Measurements from ENCODE around the gene OCIAD1.
"Not testable (repeated sequence)": the region's sequence is repeated elsewhere in the genome, so short reads cannot be mapped to it uniquely, and the experiment has no call there.

The OCIAD1 gene

GRCh38 chr4:48863728-48864127, 32.8 kb downstream of the OCIAD1 start:
- DNase-seq (ENCODE audit: insufficient read length, low spot score) (no peak), FAIRE-seq (no peak)
- TF ChIP-seq, protein P1, sequence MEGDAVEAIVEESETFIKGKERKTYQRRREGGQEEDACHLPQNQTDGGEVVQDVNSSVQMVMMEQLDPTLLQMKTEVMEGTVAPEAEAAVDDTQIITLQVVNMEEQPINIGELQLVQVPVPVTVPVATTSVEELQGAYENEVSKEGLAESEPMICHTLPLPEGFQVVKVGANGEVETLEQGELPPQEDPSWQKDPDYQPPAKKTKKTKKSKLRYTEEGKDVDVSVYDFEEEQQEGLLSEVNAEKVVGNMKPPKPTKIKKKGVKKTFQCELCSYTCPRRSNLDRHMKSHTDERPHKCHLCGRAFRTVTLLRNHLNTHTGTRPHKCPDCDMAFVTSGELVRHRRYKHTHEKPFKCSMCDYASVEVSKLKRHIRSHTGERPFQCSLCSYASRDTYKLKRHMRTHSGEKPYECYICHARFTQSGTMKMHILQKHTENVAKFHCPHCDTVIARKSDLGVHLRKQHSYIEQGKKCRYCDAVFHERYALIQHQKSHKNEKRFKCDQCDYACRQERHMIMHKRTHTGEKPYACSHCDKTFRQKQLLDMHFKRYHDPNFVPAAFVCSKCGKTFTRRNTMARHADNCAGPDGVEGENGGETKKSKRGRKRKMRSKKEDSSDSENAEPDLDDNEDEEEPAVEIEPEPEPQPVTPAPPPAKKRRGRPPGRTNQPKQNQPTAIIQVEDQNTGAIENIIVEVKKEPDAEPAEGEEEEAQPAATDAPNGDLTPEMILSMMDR (IDR thresholded peaks at IDR 0.05; ENCODE audit: insufficient read depth, missing control alignments): no peak

- not testable (repeated sequence) for FAIRE-seq; DNase-seq (ENCODE audit: insufficient read length, low spot score)
Observed at GRCh38 chr4:48864696-48865095, 33.8 kb downstream of the OCIAD1 start.

GRCh38 chr4:48877827-48878535, 47.1 kb downstream of the OCIAD1 start:
- TF ChIP-seq, protein P1 (IDR thresholded peaks at IDR 0.05; ENCODE audit: insufficient read depth, missing control alignments): peak; percentile 18
- FAIRE-seq (no peak), DNase-seq (ENCODE audit: insufficient read length, low spot score) (no peak)

DNA sequence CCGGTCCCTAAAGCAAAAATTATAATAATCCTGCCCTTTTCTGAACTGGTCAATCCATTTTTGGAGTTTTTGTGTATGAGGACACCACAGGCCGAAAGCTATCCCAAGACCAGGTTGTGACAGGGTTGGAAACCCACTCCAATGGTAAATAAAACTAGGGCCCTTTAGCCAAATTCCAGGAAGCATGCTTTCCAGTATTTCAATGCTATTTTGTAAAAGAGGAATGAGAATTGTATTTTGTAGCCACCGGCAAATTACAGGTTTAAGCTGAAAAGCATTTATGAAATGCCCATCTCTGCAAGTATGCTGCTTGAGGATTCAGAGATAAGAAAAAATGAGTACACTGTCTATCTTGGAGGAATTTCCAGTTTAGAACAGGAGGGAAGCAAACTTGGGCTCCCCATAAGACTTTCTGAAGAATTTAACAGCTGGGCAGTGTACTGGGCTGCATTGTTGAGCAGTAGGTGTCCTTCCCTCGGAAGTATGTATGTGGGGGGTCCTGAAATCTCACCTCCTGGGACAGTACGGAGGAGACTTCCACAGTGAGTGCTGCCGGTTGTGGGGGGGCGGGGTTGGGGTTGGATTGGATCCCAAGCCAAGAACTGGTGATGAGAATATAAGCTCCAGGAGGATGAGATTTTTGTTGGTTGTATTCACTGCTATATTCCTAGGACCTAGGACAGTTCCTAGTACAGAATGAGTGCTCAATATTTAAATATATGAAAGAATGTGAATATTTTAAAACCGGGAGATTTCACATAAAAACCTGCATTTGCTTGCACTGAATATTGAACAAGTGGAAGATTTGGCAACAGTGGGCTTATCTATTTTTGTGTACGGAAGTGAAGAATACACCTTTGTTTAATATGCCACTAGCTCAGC, 48.9 kb downstream of the OCIAD1 start:
- FAIRE-seq: no peak
- TF ChIP-seq, protein P1 (IDR thresholded peaks at IDR 0.05; ENCODE audit: insufficient read depth, missing control alignments): no peak
- DNase-seq (ENCODE audit: insufficient read length, low spot score): no peak

GRCh38 chr4:48881646-48882045, 50.8 kb downstream of the OCIAD1 start:
- DNase-seq (ENCODE audit: insufficient read length, low spot score); FAIRE-seq: not testable (repeated sequence)

- not testable (repeated sequence) for DNase-seq (ENCODE audit: insufficient read length, low spot score); FAIRE-seq
Observed at GRCh38 chr4:48889750-48890149, 58.9 kb downstream of the OCIAD1 start.

DNA sequence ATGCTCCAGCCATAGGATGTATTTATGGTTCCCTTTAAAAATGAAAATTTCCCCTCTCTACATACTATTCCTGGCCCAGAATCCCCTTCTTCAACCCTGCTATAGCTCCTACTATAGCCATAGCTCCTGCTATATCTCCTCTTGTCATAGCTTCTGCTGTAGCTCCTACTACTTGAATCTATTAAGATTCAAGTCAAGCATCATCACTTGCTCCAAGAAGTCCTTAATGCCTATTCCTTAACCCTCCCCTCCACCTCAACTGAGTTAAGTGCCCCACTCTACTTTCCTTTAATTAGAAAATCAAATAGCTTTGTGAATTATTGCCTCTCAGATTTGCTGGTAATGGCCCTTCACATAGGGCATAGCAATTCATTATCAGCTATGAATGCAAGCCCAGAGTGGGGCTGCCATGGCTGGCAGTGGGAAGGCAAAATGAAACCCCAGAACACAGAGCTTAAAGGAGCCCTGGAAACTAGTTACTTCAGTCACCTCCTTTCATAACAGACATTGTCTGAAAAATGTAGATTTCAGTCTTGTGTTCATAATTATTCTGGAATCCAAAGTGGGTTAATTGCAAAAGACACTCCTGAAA, 60.2 kb downstream of the OCIAD1 start:
- DNase-seq (ENCODE audit: insufficient read length, low spot score) (no peak), FAIRE-seq (no peak)
- TF ChIP-seq, protein P1 (IDR thresholded peaks at IDR 0.05; ENCODE audit: insufficient read depth, missing control alignments): no peak

- TF ChIP-seq, protein P1 (IDR thresholded peaks at IDR 0.05; ENCODE audit: insufficient read depth, missing control alignments): peak; percentile 3
- no peak for FAIRE-seq
- DNase-seq (ENCODE audit: insufficient read length, low spot score): no peak
Observed at GRCh38 chr4:48896845-48897244, 66.0 kb downstream of the OCIAD1 start.
